BE2C (cell line): ENCODE data around the gene BEST4.

Experiments used
- DNase-seq: peaks from one replicate; pipeline ENCODE4 v3.0.0-alpha.2; 2020
- H3K27me3 ChIP-seq: fragments of 250-450 bp; sonication (Bioruptor Pico); 2 replicates; pipeline ENCODE4 v1.5.1; 2020; ENCODE audit warnings: mild to moderate bottlenecking
- H3K36me3 ChIP-seq: fragments of 250-450 bp; sonication (Bioruptor Pico); 2 replicates; pipeline ENCODE4 v1.5.1; 2020; ENCODE audit warnings: mild to moderate bottlenecking
- H3K4me1 ChIP-seq: fragments of 250-450 bp; sonication (Bioruptor Pico); 2 replicates; pipeline ENCODE4 v1.5.1; 2020
- H3K4me3 ChIP-seq: 2 replicates; pipeline ENCODE4 v1.5.1; 2011; ENCODE audit warnings: low read depth, low read length
- H3K9me3 ChIP-seq: fragments of 250-450 bp; sonication (Bioruptor Pico); 2 replicates; pipeline ENCODE4 v1.5.1; 2020
- CTCF ChIP-seq: IDR thresholded peaks from 2 replicates; pipeline ENCODE4 v1.5.1; 2012; ENCODE audit warnings: mild to moderate bottlenecking, low read depth, low read length

Gene BEST4

GRCh38 chr1:44786138-44786840 is 1.7 kb downstream of the BEST4 start:
- no peaks in the 10 kb centered on the region for H3K27me3 ChIP-seq
- peak; percentile 86 for TF ChIP-seq CTCF
- no peaks in the 10 kb centered on the region for H3K9me3 ChIP-seq
- no peaks in the 10 kb centered on the region; the same call in 1 of the 2 replicates for H3K36me3 ChIP-seq
- peak; percentile 74 for DNase-seq
- peak overlapping the region; percentile 44 for H3K4me3 ChIP-seq
- no peaks in the 10 kb centered on the region for H3K4me1 ChIP-seq

- no peaks in the 10 kb centered on the region for H3K27me3 ChIP-seq
- no peaks in the 10 kb centered on the region for H3K9me3 ChIP-seq
- H3K36me3 ChIP-seq = peaks cover 2% of the 10 kb centered on the region; the same call in 1 of the 2 replicates
- DNase-seq = no peak
- no peak overlapping the region; the same call in 1 of the 2 replicates for H3K4me3 ChIP-seq
- TF ChIP-seq CTCF = no peak
- no peaks in the 10 kb centered on the region for H3K4me1 ChIP-seq
These were observed 2.4 kb downstream of the BEST4 start for GRCh38 chr1:44785501-44786137.

DNA sequence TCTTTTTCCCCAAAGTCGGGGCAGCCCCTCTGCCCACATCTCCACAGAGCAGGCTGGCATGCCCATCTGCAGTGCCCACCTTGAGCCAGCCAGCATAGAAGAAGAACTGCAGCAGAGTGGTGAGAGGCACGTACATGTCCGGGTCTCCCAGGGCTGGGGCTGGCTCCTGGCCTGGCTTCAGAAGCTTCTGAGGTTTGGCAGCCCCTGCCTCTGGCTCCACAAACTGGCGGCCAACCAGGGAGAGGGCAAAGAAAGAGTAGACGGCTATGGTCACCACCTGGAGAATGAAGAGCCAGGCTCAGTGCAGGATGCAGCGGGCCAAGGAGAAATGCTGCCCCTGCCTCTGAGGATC is 3.0 kb downstream of the BEST4 start:
- no peak for DNase-seq
- Histone ChIP-seq H3K36me3 (peaks cover 2% of the 10 kb centered on the region; the same call in 1 of the 2 replicates), H3K4me3 (no peak overlapping the region), H3K4me1 (no peaks in the 10 kb centered on the region), H3K27me3 (no peaks in the 10 kb centered on the region), H3K9me3 (no peaks in the 10 kb centered on the region)
- TF ChIP-seq CTCF = no peak

GRCh38 chr1:44784094-44785028 is 3.6 kb downstream of the BEST4 start:
- TF ChIP-seq CTCF = no peak
- peaks cover 8% of the 10 kb centered on the region for H3K36me3 ChIP-seq
- H3K4me1 ChIP-seq = no peaks in the 10 kb centered on the region
- no peaks in the 10 kb centered on the region for H3K27me3 ChIP-seq
- no peaks in the 10 kb centered on the region for H3K9me3 ChIP-seq
- DNase-seq = peak; percentile 25
- peak overlapping the region; percentile 33 for H3K4me3 ChIP-seq

DNA sequence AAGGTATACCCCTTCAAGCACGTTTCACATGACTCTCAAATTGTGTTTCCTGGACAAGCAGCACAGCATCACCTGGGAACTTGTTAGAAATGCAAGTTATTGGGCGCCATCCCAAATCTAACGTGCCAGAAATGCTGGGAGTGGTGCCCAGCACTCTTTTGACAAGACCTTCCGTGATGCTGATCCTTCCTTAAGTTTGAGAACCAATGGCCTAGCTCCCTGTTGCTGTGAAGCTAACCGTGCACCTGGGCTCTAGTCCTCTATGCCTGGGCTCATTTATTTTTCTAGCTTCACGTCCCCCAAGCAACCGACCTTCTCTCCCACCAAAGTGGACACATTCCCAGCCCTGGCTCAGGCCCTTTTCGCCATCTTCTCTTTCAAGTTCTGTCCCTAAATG is 4.3 kb downstream of the BEST4 start:
- TF ChIP-seq CTCF = no peak
- Histone ChIP-seq H3K36me3 (peaks cover 15% of the 10 kb centered on the region), H3K4me1 (no peaks in the 10 kb centered on the region), H3K27me3 (no peaks in the 10 kb centered on the region), H3K9me3 (no peaks in the 10 kb centered on the region), H3K4me3 (peak overlapping the region; percentile 33)
- DNase-seq = no peak
